Upper lobe of left lung (tissue), 6 donors: Measurements from ENCODE around the gene ABCF3. TPM values are rescaled to one million over a fixed set of nuclear protein-coding genes. Genes with fewer than 3 reads are reported as not detected.
"Not testable (repeated sequence)": the region's sequence is repeated elsewhere in the genome, so short reads cannot be mapped to it uniquely, and the experiment has no call there.

ENCODE experiments used
- ATAC-seq, 2 donors: fragments of 200-7000 bp; cut with Tn5 transposase; one replicate each; pipeline ENCODE4 v1.9.1; 2022; ENCODE audit warnings: mild to moderate bottlenecking in 2 of 2, moderate library complexity in 2 of 2; ENCODE audit not compliant: low FRiP score in 2 of 2
- DNase-seq, 2 donors: peaks; one replicate each; pipeline ENCODE4 v3.0.0-alpha.2; 2019 to 2020
- H3K27ac ChIP-seq, 4 donors: fragments of 200-600 bp; sonication (generic); one replicate each; pipeline ENCODE4 v1.5.1; 2016 to 2019
- H3K27me3 ChIP-seq, 4 donors: fragments of 200-600 bp; sonication (generic); one replicate each; pipeline ENCODE4 v1.5.1; 2017 to 2019
- H3K36me3 ChIP-seq, 4 donors: fragments of 200-600 bp; sonication (generic); one replicate each; pipeline ENCODE4 v1.5.1; 2016 to 2019
- H3K4me1 ChIP-seq, 4 donors: fragments of 200-600 bp; sonication (generic); one replicate each; pipeline ENCODE4 v1.5.1; 2018 to 2019
- H3K4me3 ChIP-seq, 4 donors: fragments of 200-600 bp; sonication (generic); one replicate each; pipeline ENCODE4 v1.5.1; 2017 to 2019; ENCODE audit warnings: mild to moderate bottlenecking in 2 of 4, moderate library complexity in 1 of 4
- H3K9me3 ChIP-seq, 4 donors: fragments of 200-600 bp; sonication (generic); one replicate each; pipeline ENCODE4 v1.5.1; 2018 to 2019
- CTCF ChIP-seq, 6 experiments: fragments of 450-650 bp in 4 of 6; fragments of 200-600 bp in 2 of 6; sonication (generic) in 2 of 6; IDR thresholded peaks; one replicate each; pipeline ENCODE4 v1.5.1; 2016 to 2019; ENCODE audit warnings: antibody characterized with exemption in 6 of 6
- EP300 ChIP-seq, 4 donors: sonication (generic); formaldehyde crosslinking; IDR thresholded peaks; one replicate each; pipeline ENCODE4 v1.5.1; 2017; ENCODE audit warnings: antibody characterized with exemption in 4 of 4, control low read depth in 2 of 4
- POLR2A ChIP-seq, 4 donors: fragments of 450-650 bp; IDR thresholded peaks; one replicate each; pipeline ENCODE4 v1.5.1; 2016 to 2017; ENCODE audit warnings: antibody characterized with exemption in 4 of 4, mild to moderate bottlenecking in 2 of 4
- POLR2AphosphoS5 ChIP-seq, 2 donors: sonication (generic); formaldehyde crosslinking; IDR thresholded peaks; one replicate each; pipeline ENCODE4 v1.5.1; 2017; ENCODE audit warnings: antibody characterized with exemption in 2 of 2
- WGBS, 2 donors: methylation state at CpG; one replicate each; pipeline ENCODE4 v1.1.5; 2017 to 2018; 5-methylcytosine and 5-hydroxymethylcytosine counted together
- total RNA-seq, 6 donors: library from RNA; depleted of rRNA in 4 of 6; stranded (reverse); fragments of >200 nt in 4 of 6; gene quantifications; one replicate each; pipeline versions ENCODE4 v1.1.0 to v1.2.1, GENCODE V29; 2016 to 2021
- donor health status: DM: no; HTN: no; CAD: no; lungs with moderate emphysema.
- donor health status: DM: no; HTN: yes; CAD: no; lungs with severe emphysema.

ABCF3 gene
- total RNA-seq, 6 donors from 2014 or later = 52.6 to 184 (median 73.1) TPM

GRCh38 chr3:184144505-184144904 lies 41.5 kb upstream of the ABCF3 start:
- Histone ChIP-seq H3K4me3 (no peak overlapping the region), H3K36me3 (peaks cover 28 to 73% (median 66%) of the 10 kb centered on the region in 4 donors), H3K27me3 (no peaks in the 10 kb centered on the region), H3K4me1 (no peaks in the 10 kb centered on the region), H3K9me3 (no peaks in the 10 kb centered on the region), H3K27ac (no peak overlapping the region)
- DNase-seq (no peak), ATAC-seq (no peak)
- TF ChIP-seq POLR2AphosphoS5 (IDR thresholded peaks at IDR 0.05) (no peak), EP300 (IDR thresholded peaks at IDR 0.05) (no peak), POLR2A (IDR thresholded peaks at IDR 0.05) (no peak), CTCF (IDR thresholded peaks at IDR 0.05) (no peak)
- WGBS, 2 donors = 68 to 81% methylated on average over 4 to 5 of the region's 5 CpGs

GRCh38 chr3:184145111-184145524 lies 40.9 kb upstream of the ABCF3 start:
- WGBS, 2 donors = 47 to 55% methylated on average over 3 to 4 of the region's 4 CpGs
- DNase-seq = peak in 1 of 2 donors; percentile 64
- Histone ChIP-seq H3K36me3 (peaks cover 28 to 67% (median 61%) of the 10 kb centered on the region in 4 donors), H3K4me1 (no peaks in the 10 kb centered on the region), H3K4me3 (no peak overlapping the region), H3K27me3 (no peaks in the 10 kb centered on the region), H3K27ac (no peak overlapping the region), H3K9me3 (no peaks in the 10 kb centered on the region)
- ATAC-seq = peak; percentile 51 to 81
- peak in 3 of 6 experiments; percentile 39 to 54 (median 49) for TF ChIP-seq CTCF (IDR thresholded peaks at IDR 0.05)
- no peak for TF ChIP-seq EP300 (IDR thresholded peaks at IDR 0.05)

- Histone ChIP-seq H3K4me3 (no peak overlapping the region), H3K36me3 (peaks cover 23 to 60% (median 54%) of the 10 kb centered on the region in 4 donors), H3K27ac (no peak overlapping the region), H3K27me3 (no peaks in the 10 kb centered on the region), H3K4me1 (no peaks in the 10 kb centered on the region), H3K9me3 (no peaks in the 10 kb centered on the region)
- DNase-seq (no peak), ATAC-seq (no peak)
- no peak for TF ChIP-seq POLR2A (IDR thresholded peaks at IDR 0.05)
- no peak for TF ChIP-seq POLR2AphosphoS5 (IDR thresholded peaks at IDR 0.05)
- TF ChIP-seq EP300 (IDR thresholded peaks at IDR 0.05) = no peak
- no peak for TF ChIP-seq CTCF (IDR thresholded peaks at IDR 0.05)
- WGBS, 2 donors = 89 to 98% methylated on average over 8 of the region's 8 CpGs
Measured at GRCh38 chr3:184145751-184146270, 40.2 kb upstream of the ABCF3 start.

- Histone ChIP-seq H3K27ac (no peak overlapping the region), H3K4me1 (no peaks in the 10 kb centered on the region), H3K4me3 (no peak overlapping the region), H3K27me3 (no peaks in the 10 kb centered on the region), H3K36me3 (peaks cover 5 to 37% (median 32%) of the 10 kb centered on the region in 4 donors), H3K9me3 (no peaks in the 10 kb centered on the region)
- WGBS, 2 donors = 73 to 82% methylated on average over 3 of the region's 3 CpGs
- TF ChIP-seq CTCF (IDR thresholded peaks at IDR 0.05) (no peak), EP300 (IDR thresholded peaks at IDR 0.05) (no peak), POLR2AphosphoS5 (IDR thresholded peaks at IDR 0.05) (no peak), POLR2A (IDR thresholded peaks at IDR 0.05) (no peak)
- ATAC-seq = no peak
- no peak for DNase-seq
Measured at GRCh38 chr3:184148076-184148475, 37.9 kb upstream of the ABCF3 start.

- no peak overlapping the region for H3K4me3 ChIP-seq
- DNase-seq (no peak), ATAC-seq (no peak)
- H3K9me3 ChIP-seq = no peaks in the 10 kb centered on the region
- no peaks in the 10 kb centered on the region for H3K27me3 ChIP-seq
- H3K36me3 ChIP-seq = peaks cover 0 to 27% (median 22%) of the 10 kb centered on the region in 4 donors
- 94 to 98% methylated on average over 6 of the region's 6 CpGs for WGBS, 2 donors
- H3K4me1 ChIP-seq = peaks cover 0 to 5% (median 2%) of the 10 kb centered on the region in 4 donors
- H3K27ac ChIP-seq = no peak overlapping the region
- TF ChIP-seq POLR2A (IDR thresholded peaks at IDR 0.05) (no peak), CTCF (IDR thresholded peaks at IDR 0.05) (no peak), POLR2AphosphoS5 (IDR thresholded peaks at IDR 0.05) (no peak), EP300 (IDR thresholded peaks at IDR 0.05) (no peak)
Measured at GRCh38 chr3:184149123-184149522, 36.9 kb upstream of the ABCF3 start.

GRCh38 chr3:184149770-184150169 lies 36.2 kb upstream of the ABCF3 start:
- not testable (repeated sequence) for H3K27ac ChIP-seq

More at GRCh38 chr3:184149770-184150169, 36.2 kb upstream of the ABCF3 start:
- not testable (repeated sequence) for ATAC-seq, H3K9me3 ChIP-seq, H3K27me3 ChIP-seq, H3K4me3 ChIP-seq, DNase-seq
- Histone ChIP-seq H3K4me1 (peaks cover 3 to 10% (median 5%) of the 10 kb centered on the region in 4 donors), H3K36me3 (peaks cover 0 to 20% (median 15%) of the 10 kb centered on the region in 4 donors)
- 76 to 88% methylated on average over 6 of the region's 6 CpGs for WGBS, 2 donors
